GM18511 (cell line): ENCODE results near the gene ALG13.
"Not testable (repeated sequence)": the region's sequence is repeated elsewhere in the genome, so short reads cannot be mapped to it uniquely, and the experiment has no call there.

ENCODE experiments used
- ATAC-seq: cut with Tn5 transposase; IDR thresholded peaks from one replicate; pipeline ENCODE4 v1.9.1; 2021; ENCODE audit warnings: mild to moderate bottlenecking, moderate library complexity; ENCODE audit not compliant: unreplicated experiment

The ALG13 gene

DNA sequence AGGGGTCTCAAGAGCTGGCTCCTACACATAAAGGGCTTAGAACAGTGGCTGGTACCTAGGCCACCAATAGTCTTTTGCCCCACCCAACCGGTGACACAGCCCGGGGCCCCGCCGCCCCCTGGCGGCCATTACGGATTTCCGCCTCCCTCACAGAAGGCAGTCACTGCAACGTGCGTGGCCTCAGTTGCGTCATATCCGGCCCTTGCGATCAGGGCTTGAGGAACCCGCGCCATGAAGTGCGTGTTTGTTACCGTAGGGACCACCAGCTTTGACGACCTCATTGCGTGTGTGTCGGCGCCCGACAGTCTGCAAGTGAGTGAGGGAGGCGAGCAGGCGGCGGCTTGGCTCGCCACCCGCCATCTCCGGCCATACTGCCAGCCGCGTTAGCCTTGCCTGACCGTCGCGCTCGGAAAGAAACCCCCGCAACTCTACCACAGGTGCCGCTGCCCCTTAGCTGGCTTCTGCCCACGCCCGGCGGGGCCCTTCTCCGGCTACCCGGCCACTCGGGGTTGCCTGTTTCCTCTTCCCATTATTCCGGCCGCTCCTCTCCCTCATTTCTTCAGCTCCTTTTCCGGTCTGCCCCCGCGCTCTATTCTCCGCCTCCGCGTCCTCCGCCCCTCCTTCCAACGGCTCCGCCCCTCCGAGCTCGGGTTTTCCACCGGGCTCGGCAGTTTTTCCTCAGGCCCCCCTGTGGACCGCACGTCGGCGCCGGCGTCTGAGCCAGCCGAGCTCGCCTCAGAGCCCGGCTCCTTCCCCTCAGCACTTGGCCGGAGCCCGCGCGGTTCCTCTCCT is at the start of gene ALG13:
Gene ALG13, plus strand, starts transcription at position 183 of the 792 bp plus-strand sequence. Its CDS starts 49 bp downstream, at position 232.
- ATAC-seq = peak; percentile 97

DNA sequence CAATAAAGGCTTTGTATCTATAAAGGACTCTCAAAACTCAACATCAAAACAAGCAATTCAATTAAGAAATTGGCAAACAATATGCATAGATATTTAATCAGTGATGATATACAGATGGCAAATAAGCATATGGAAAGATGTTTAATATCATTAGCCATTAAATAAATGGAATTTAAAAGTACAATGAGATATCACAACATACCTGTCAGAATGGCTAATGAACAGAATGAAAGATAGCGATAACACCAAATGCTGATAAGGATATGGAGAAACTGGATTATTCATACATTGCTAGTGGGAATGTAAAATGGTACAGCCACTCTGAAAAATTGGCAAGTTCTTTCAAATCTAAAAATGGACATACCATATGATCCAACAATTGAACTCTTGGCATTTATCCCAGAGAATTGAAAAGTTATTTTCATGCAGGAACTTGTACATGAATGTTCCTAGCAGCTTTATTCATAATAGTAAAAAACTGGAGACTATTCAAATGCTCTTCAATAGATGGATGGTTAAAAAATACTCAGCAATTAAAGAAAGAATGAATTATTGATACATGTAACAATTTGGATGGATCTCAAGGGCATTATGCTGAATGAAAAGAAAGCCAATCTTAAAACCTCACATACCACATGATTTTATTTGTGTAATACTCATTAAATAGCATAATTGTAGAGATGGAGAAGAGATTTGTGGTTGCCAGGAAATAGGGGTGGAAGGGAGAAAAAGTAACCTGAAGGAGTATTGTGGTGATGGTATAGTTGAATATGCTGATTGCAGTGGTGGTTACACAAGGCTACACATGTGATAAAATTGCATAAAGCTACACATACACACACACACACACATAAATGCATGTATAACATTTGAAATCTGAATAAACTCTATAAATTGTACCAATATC is 45.9 kb upstream of the ALG13 start:
- no peak for ATAC-seq

DNA sequence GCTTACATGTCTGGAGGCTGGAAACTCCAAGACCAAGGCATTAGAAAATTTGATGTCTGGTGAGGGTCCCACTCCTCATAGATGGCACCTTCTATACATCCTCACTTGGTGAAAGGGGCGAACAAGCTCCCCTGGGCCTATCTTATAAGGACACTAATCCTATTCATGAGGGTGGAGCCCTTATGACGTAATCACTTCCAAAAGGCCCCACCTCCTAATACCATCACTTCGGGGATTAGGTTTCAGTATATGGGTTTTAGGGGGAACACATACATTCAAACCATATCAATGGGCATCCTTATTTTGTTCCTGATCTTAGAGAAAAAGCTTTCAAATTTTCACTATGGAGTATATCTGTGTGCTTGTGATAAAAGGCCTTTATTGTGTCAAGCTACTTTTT is 39.0 kb upstream of the ALG13 start:
- ATAC-seq = no peak

DNA sequence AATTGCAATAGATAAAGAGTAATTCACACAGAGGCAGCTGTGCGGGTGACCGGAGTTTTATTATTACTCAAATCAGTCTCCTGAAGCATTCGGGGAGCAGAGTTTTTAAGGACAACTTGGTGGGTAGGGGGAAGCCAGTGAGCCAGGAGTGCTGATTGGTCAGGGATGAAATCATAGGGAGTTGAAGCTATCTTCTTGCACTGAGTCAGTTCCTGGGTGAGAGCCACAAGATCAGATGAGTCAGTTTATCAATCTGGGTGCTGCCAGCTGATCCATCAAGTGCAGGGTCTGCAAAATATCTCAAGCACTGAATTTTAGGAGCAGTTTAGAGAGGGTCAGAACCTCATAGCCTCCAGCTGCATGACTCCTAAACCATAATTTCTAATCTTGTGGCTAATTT is 35.8 kb upstream of the ALG13 start:
- not testable (repeated sequence) for ATAC-seq

DNA sequence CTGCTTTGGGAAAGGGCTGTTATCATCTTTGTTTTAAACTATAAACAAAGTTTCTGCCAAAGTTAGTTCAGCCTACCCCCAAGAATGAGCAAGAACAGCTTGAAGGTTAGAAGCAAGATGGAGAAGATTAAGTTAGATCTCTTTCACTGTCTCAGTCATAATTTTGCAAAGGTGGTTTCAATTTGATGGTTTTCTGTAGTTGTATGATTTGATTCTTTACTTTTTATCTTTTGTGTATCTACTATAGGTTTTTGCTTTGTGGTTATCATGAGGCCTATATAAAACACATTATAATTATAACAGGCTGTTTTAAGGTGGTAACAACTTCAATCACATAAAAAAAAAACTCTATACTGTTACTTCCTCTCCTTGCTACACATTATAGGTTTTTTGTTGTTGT is 35.4 kb upstream of the ALG13 start:
- no peak for ATAC-seq

DNA sequence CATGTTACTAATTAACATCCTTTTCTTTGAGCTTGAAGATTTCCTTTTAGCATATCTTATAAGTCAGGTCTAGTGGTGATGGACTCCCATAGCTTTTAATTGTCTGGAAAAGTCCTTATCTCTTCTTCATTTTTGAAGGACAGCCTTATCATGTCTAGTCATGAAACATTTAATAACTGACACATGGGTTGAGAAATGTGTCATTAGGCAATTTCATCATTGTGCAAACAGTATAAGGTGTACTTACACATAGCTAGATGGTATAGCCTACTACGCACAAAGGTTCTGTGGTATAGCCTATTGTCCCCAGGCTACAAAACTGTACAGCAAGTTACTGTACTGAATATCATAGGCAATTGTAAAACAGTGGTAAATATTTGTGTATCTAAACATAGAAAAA is 34.5 kb upstream of the ALG13 start:
- no peak for ATAC-seq

DNA sequence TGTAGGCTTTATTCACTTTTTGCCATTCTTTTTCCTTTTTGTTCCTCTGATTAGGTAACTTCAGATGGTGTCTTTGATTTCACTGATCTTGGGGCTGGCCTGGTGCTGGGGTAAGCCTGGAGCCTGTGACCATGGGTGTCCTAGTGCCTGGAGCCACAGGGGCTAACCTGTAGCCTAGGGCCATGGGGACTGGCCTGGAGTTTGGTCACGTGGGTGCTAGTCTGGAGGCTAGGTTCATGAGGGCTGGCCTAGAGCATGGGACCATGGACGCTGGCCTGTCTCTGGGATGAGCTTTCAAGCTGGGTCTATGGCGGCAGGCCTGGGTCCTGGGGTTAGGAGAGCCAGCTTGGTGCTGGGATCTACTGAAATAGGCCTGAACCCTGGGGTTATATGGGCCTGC is 32.2 kb upstream of the ALG13 start:
- no peak for ATAC-seq

DNA sequence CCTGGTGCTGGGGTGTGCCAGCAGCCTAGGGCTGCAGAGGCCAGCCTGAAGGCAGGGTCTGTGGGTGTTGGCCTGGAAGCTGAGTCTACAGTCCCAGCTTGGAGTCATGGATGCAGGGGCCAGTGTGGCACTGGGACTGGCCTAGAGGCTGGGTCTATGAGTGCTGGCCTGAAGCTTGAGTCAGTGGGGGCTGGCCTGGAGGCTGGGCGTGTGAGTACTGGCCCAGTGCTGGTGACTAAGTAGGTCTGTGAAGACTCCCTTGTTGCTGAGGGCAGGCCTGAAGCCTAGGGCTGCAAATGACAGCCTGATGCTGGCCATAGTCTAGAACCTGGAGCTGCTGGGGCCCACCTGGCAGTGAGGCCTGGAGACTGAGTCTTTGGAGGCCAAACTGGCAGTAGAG is 31.3 kb upstream of the ALG13 start:
- no peak for ATAC-seq

DNA sequence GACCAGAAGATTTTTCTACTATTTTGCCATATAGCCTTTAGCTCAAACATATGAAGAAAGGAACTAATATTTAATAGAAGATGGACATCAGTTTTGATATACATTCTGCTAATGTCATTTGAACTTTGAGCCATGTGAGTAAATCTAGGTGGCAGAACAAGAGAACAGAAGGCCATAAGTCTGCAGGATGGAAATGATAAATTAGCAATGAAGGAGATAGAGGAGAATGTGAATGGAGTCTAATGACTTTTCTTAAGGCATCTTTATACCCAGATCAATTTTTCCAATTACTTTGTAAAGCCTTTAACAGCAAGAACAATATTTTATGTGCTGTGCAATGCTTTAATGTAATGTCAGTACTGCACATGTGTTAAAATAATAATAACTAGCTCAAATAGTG is 30.1 kb upstream of the ALG13 start:
- ATAC-seq = no peak

DNA sequence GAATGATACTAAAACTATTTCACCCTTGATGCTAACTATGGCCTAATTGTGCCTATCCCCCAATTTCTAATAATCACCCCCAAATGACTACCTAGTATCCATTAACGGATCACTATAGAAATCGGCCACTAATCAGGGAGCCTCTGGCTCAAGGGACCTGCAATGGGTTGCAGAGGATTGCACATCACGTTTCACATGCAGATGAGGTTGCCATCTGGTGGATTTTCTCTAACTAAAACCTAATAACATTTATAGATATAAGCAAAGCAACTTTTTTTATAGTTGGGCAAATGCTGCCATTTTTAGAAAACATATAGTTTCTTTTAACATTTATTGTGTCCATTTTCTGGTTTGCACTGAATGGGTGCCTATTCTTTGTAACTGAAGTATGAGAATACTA is 28.3 kb upstream of the ALG13 start:
- no peak for ATAC-seq

DNA sequence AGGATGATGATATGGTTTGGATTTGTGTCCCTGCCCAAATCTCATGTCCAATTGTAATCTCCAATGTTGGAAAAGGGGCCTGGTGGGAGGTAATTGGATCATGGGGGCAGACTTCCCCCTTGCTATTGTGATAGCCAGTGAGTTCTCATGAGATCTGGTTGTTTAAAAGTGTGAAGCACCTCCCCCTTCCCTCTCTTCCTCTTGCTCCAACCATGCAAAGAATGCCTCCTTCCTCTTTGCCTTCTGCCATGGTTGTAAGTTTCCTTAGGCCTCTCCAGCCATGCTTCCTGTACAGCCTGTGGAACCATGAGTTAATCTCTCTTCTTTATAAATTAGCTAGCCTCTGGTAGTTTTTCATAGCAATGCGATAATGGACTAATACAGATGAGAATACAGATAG is 19.7 kb upstream of the ALG13 start:
- no peak for ATAC-seq

DNA sequence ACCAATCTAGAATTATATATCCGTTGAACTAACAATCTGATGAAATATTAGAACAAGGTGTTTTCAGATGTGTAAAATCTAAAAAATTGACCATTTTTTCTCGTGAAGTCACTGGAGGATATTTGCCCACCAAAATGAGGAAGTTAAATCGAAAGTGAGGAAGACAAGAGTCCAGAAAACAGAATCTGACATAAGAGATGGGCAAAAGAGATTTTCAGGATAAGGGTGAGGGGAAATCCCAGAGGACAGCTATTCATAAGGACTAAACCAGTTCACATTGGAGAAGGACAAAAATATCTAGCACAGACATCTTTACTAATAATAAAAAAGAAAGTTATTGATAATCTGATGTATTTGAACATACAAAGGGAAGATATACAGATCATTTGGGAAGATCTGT is 18.7 kb upstream of the ALG13 start:
- ATAC-seq = no peak

DNA sequence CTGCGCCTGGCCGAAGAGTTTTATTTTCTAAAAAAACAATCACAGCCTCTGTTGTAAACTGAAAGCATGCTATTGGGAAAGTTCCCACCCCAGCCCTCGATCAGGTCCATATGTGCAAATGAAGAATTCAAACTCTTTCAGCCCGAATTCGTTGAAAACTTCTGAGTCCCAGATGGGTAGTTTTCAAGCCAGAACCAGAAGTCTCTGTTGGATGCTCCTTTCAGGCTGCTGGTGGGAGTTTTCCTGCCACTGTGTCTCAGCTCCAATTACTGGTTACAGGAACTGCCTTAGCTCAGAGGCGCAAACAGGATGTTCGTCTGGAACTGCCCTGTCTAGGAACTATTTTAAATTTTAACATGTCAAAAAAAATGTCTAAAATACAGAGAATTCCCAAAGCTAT is 9.3 kb upstream of the ALG13 start:
- no peak for ATAC-seq

DNA sequence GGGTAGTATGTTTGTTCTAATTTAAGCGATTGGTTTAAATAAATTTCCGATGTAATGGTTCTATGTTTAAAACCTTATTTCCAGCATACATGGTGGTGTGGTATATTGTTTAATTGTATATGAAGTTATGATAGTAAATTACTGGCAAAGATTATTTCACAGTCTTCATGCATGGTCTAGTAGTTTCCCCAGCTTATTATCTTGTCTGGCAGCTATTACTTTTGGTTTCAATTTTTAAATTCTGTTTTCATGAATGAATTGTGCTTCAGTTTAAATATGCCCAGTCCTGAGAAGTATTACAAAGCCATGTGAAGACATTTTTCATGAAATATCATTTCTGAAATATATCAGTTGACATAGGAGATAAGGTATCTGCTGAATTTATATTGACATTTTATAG is 6.3 kb downstream of the ALG13 start:
- peak; percentile 53 for ATAC-seq

DNA sequence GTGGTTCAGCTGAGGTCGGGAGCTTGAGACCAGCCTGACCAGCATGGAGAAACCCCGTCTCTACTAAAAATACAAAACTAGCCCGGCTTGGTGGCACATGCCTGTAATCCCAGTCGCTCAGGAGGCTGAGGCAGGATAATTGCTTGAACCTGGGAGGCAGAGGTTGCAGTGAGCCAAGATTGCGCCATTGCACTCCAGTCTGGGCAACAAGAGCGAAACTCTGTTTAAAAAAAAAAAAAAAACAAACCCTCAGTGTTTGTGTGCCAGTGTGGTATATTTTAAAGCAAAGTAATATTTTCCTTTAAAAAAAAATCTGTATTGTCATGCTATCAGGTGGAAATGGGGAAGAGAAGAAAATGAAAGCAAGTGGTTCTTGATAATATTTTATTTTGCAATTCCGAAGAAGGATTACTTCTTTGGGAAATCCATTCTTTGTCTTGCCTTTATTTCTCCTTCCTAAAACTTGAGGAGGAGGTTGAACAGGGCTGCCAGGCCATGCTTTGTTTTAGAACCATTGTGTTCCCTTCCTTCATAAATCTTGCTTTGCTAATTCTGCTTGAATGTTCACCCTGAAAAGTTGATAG is 14.4 kb downstream of the ALG13 start:
- ATAC-seq = no peak

DNA sequence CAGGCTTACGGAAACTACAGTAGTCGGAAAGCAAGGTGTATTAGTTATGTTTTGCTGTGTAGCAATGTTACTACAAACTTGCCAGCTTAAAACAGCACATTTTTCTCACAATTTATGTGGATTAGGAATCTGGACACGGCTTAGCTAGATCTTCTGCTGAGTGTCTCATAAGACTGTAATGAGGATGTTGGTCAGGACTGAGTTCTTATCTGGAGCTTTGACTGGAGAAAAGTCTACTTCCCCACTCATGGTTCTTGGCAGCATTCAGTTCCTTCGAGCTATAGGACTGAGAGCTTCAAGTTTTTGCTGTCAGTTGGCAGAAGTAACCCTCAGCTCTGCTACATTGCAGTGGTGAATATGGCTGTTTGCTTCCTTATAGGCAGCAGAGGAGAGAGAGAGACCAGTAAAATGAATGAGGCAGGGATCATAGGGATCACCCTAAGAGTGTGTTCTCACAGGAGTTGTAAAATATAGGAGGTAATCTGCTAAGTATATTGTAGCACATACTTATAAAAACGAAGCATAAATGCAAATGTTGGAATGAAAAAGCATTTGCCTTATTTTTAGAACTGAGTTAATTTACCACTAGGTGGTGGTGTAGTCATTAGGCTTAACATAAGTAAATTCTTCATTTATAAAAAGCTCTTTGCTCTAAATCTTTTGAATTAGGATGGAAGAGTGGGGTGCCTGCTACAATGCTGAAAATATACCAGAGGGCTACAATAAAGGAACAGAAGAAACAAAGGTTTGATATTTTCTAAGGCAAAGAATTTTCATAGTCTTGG is 38.6 kb downstream of the ALG13 start:
- ATAC-seq = no peak

DNA sequence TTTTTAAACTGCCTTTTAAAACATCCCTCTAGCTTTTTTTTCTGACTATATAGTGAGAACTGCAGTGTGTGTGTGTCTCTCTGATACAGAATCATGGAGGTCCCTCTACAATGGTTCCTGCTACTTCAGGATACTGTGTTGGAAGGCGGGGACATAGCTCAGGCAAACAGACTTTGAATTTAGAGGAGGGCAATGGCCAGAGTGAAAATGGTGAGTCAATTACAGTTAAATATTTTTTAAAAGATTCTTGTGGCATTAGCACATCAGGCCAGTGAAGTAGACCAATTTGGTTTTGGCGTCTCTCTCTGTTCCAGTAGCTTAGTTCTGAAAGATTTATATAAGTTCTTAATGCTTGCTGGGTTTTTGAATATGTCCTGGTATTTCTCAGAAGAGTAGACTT is 47.1 kb downstream of the ALG13 start:
- no peak for ATAC-seq

DNA sequence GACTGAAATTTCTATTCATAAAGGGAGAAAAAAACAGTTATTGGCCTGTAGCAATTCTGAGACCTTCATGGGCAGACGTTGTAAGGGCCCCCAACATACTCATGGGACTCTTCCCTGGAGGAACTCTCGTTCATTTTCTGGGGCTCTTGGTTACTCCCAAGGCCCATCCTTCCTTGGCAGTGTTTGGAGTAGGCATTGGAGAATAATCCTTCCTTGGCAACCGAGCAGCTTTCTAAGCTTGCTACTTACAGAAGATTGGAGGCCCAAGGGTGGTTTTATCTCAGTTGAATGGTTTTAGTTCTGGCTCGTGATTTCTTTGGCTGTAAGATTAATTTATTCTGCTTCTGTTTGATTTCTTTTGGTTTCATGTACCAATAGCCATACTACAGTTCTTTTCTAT is 50.4 kb downstream of the ALG13 start:
- no peak for ATAC-seq

DNA sequence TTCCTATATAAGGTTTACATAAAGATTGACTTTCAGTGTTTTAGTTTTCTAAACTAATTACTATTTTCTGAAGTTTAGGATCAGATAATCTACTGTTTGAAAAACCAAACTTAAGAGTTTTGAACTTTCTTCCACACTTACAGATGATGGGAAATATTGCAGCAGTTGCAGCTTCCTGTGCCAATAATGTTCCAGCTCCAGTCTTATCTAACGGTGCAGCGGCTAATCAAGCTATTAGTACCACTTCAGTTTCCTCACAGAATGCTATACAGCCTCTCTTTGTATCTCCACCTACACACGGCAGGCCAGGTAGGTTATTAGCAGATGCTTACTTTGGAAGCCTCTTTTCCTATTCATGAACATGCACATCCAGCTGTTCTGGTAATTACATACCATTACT is 55.6 kb downstream of the ALG13 start:
- no peak for ATAC-seq

DNA sequence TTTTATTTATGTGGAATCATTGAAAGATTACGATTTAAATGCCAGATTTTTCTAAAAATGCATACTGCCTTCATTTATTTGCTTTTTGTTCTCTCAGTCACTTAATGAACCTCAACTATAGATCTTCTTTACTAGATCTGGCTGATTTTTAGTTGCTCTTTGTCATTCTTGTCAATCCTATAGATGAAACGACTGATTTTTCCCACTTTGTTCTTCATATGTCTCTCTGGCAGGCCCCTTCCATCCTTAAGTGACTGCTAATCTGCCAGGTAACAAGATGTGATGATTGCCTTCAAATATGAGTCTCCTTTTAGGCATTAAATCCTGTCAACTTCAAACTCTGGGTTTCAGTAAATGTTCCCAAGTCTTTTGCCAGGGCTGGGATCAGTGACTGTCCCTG is 61.0 kb downstream of the ALG13 start:
- ATAC-seq = no peak

DNA sequence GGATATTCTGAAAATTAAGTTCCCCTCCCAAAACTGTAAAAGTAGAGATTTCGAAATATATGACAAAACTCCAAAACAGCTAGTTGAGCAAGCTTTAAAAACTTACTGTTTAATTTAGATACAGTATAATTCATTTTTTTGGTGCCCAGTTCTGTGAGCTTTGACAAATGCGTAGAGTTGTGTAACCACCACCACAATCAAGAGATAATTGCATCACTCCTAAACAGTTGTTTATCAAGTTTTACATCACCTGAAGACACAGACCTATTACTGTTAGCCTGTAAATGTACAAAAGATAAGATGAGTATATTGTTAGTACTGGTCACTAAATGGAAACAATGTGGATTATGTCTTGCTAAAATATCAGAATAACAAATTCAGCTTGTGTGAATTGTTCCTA is 62.3 kb downstream of the ALG13 start:
- no peak for ATAC-seq
